ENCODE results near the gene COL15A1. TPM values are rescaled to one million over a fixed set of nuclear protein-coding genes. Genes with fewer than 3 reads are reported as not detected.

The COL15A1 gene
- total and polyA plus RNA-seq, 2 of the 8 experiments (the other 6 are each of a cell fraction or from before 2014, with no cell fraction given) = 0.12 to 0.15 TPM

- Histone ChIP-seq H4K8ac (ENCODE audit: extremely low read depth, insufficient read depth, low read length) (no peak overlapping the region), H3K9me3 (ENCODE audit: insufficient read depth in 2 of 2, low read depth in 1 of 2, low read length in 1 of 2) (peaks cover 18 to 22% of the 10 kb centered on the region in 2 experiments), H3K27ac (ENCODE audit: low read depth, low read length) (no peak overlapping the region), H3K79me1 (ENCODE audit: low read depth, low read length) (no peaks in the 10 kb centered on the region), H4K91ac (replicated peaks; ENCODE audit: insufficient read length, low read length) (no peak overlapping the region), H3K36me3 (ENCODE audit: control insufficient read depth in 2 of 4, insufficient read depth in 4 of 4, low read length in 3 of 4) (peaks cover 0 to 2% (median 0%) of the 10 kb centered on the region in 4 experiments; a peak in 1 of 8 replicates), H3K79me2 (ENCODE audit: control insufficient read depth in 1 of 2, insufficient read depth in 2 of 2, low read length in 2 of 2) (no peaks in the 10 kb centered on the region), H3K4ac (replicated peaks; ENCODE audit: insufficient read length, low read depth, low read length) (no peak overlapping the region), H2BK120ac (replicated peaks; ENCODE audit: low read depth, low read length) (no peak overlapping the region), H2AFZ (ENCODE audit: low read length) (no peak overlapping the region), H3K4me2 (ENCODE audit: insufficient read depth in 1 of 2, low read depth in 2 of 2, low read length in 2 of 2) (no peak overlapping the region), H2BK20ac (ENCODE audit: low read length) (no peak overlapping the region), H3K14ac (ENCODE audit: insufficient read length) (no peak overlapping the region), H2BK12ac (ENCODE audit: low read depth, low read length) (no peak overlapping the region), H2BK15ac (ENCODE audit: low read length) (no peak overlapping the region), H3K18ac (ENCODE audit: extremely low read depth, low read length) (no peak overlapping the region), H3K56ac (replicated peaks; ENCODE audit: insufficient read length, low read depth, low read length) (no peak overlapping the region), H3K4me3 (ENCODE audit: extremely low read depth in 1 of 4, insufficient read depth in 2 of 4, low read depth in 3 of 4, low read length in 4 of 4) (no peak overlapping the region), H2AK5ac (ENCODE audit: low read depth, low read length) (no peak overlapping the region), H2BK5ac (ENCODE audit: low read depth, low read length) (no peak overlapping the region), H4K5ac (ENCODE audit: insufficient read length, low read depth, low read length) (no peak overlapping the region), H3K23me2 (ENCODE audit: low read depth, low read length) (no peaks in the 10 kb centered on the region), H3K4me1 (replicated peaks in 1 of 4; ENCODE audit: control insufficient read depth in 3 of 4, insufficient read depth in 4 of 4, low read length in 3 of 4) (no peaks in the 10 kb centered on the region), H3K27me3 (replicated peaks in 1 of 4; ENCODE audit: control insufficient read depth in 3 of 4, extremely low read depth in 1 of 4, insufficient read depth in 3 of 4, low read length in 3 of 4) (no peaks in the 10 kb centered on the region), H4K20me1 (replicated peaks in 1 of 2; ENCODE audit: control insufficient read depth in 1 of 2, insufficient read depth in 2 of 2, low read length in 2 of 2) (no peaks in the 10 kb centered on the region), H3K23ac (ENCODE audit: insufficient read length) (no peak overlapping the region), H3K9ac (replicated peaks in 1 of 4; ENCODE audit: extremely low read depth in 1 of 4, low read depth in 3 of 4, low read length in 3 of 4) (no peak overlapping the region)
- WGBS, 2 experiments (ENCODE audit: extremely low coverage in 1 of 2, insufficient coverage in 1 of 2, insufficient read length in 1 of 2, insufficient replicate concordance in 2 of 2, low coverage in 1 of 2, low lambda C conversion rate in 2 of 2, missing lambda C conversion rate in 1 of 2) = 79 to 100% methylated on average over 2 to 4 of the region's 4 CpGs
- ChIA-PET POLR2A (ENCODE audit: partially characterized antibody) (no interaction called here), CTCF (ENCODE audit: partially characterized antibody) (interaction anchor here (0.7 to 3.8 kb wide), 18 partner anchors 11 to 171 kb away, joined by 3 to 18 read pairs (median 4); no protein-coding TSS in a partner anchor)
- no peak for FAIRE-seq
- DNase-seq (ENCODE audit: low read depth in 1 of 2, low spot score in 2 of 2) = no peak
- TF ChIP-seq GABPA (IDR thresholded peaks at IDR 0.05; ENCODE audit: borderline replicate concordance, insufficient read depth, low read length) = no peak
- no peak for TF ChIP-seq KDM4A (IDR thresholded peaks at IDR 0.05; ENCODE audit: low read depth, low read length, severe bottlenecking)
- TF ChIP-seq SP1 (IDR thresholded peaks at IDR 0.05; ENCODE audit: low read depth, low read length) = no peak
- no peak for TF ChIP-seq CTBP2 (IDR thresholded peaks at IDR 0.05; ENCODE audit: borderline replicate concordance, insufficient read depth, insufficient read length, low read length)
- no peak for TF ChIP-seq CHD2 (IDR thresholded peaks at IDR 0.05; ENCODE audit: low read length)
- TF ChIP-seq EP300 (IDR thresholded peaks at IDR 0.05; ENCODE audit: borderline replicate concordance in 1 of 2, low read depth in 2 of 2, low read length in 2 of 2) = no peak
- TF ChIP-seq HDAC6 (IDR thresholded peaks at IDR 0.05; ENCODE audit: low read depth, low read length) = no peak
- TF ChIP-seq CBX8 (IDR thresholded peaks at IDR 0.05; ENCODE audit: borderline replicate concordance, low read depth, low read length) = no peak
- TF ChIP-seq ATF2 (IDR thresholded peaks at IDR 0.05; ENCODE audit: low read length) = no peak
- TF ChIP-seq RFX5 (IDR thresholded peaks at IDR 0.05; ENCODE audit: borderline replicate concordance, low read depth, low read length) = no peak
- TF ChIP-seq PHF8 (conservative IDR thresholded peaks at IDR 0.05; ENCODE audit: low read depth, low read length) = no peak
- TF ChIP-seq POLR2AphosphoS5 (IDR thresholded peaks at IDR 0.05; ENCODE audit: low read depth, low read length) = no peak
These were observed 69.8 kb downstream of the COL15A1 start for GRCh38 chr9:99013550-99013949.

Measured in H1 (cell line).